HG03457 (cell line): ENCODE data around the gene SOX1.

Experiments
- ATAC-seq: cut with Tn5 transposase; IDR thresholded peaks from one replicate; pipeline ENCODE4 v1.9.1; 2021; ENCODE audit warnings: moderate number of reproducible peaks; ENCODE audit not compliant: unreplicated experiment

SOX1 gene

GRCh38 chr13:112105244-112105681 is 38.3 kb downstream of the SOX1 start:
- ATAC-seq, result no peak

GRCh38 chr13:112105892-112106291 is 38.9 kb downstream of the SOX1 start:
- ATAC-seq, result no peak

- no peak for ATAC-seq
Measured at GRCh38 chr13:112106478-112107141, 39.7 kb downstream of the SOX1 start.

- ATAC-seq, result no peak
Measured at GRCh38 chr13:112107289-112107688, 40.3 kb downstream of the SOX1 start.

- no peak for ATAC-seq
Measured at GRCh38 chr13:112110479-112110878, 43.5 kb downstream of the SOX1 start.

- no peak for ATAC-seq
Measured at GRCh38 chr13:112111239-112111857, 44.4 kb downstream of the SOX1 start.

GRCh38 chr13:112112534-112113276 is 45.8 kb downstream of the SOX1 start:
- no peak for ATAC-seq

GRCh38 chr13:112113348-112113747 is 46.4 kb downstream of the SOX1 start:
- ATAC-seq, result no peak

GRCh38 chr13:112113851-112114250 is 46.9 kb downstream of the SOX1 start:
- ATAC-seq, result no peak

- ATAC-seq, result no peak
Measured at GRCh38 chr13:112114391-112114790, 47.4 kb downstream of the SOX1 start.

GRCh38 chr13:112115403-112116091 is 48.6 kb downstream of the SOX1 start:
- no peak for ATAC-seq

- ATAC-seq, result no peak
Measured at GRCh38 chr13:112116187-112116950, 49.4 kb downstream of the SOX1 start.

GRCh38 chr13:112117258-112117954 is 50.5 kb downstream of the SOX1 start:
- no peak for ATAC-seq

- no peak for ATAC-seq
Measured at GRCh38 chr13:112117955-112118302, 51.0 kb downstream of the SOX1 start.

GRCh38 chr13:112118451-112119064 is 51.6 kb downstream of the SOX1 start:
- no peak for ATAC-seq

GRCh38 chr13:112119192-112120030 is 52.5 kb downstream of the SOX1 start:
- ATAC-seq, result no peak

- no peak for ATAC-seq
Measured at GRCh38 chr13:112120031-112120373, 53.1 kb downstream of the SOX1 start.
